Breast epithelium (tissue), 3 donors: Measurements from ENCODE around the gene SH3BP4.

Source experiments
- CTCF ChIP-seq, 3 donors: fragments of 450-650 bp; IDR thresholded peaks; one replicate each; pipeline ENCODE4 v1.5.1; 2016 to 2017; ENCODE audit warnings: antibody characterized with exemption in 3 of 3, mild to moderate bottlenecking in 3 of 3, moderate library complexity in 3 of 3
- POLR2A ChIP-seq: fragments of 450-650 bp; IDR thresholded peaks from one replicate; pipeline ENCODE4 v1.6.1; 2016; ENCODE audit warnings: antibody characterized with exemption, mild to moderate bottlenecking, moderate library complexity
- POLR2AphosphoS5 ChIP-seq, 3 donors: sonication (generic); formaldehyde crosslinking; IDR thresholded peaks; one replicate each; pipeline ENCODE4 v1.6.1; 2017; ENCODE audit warnings: antibody characterized with exemption in 3 of 3

- no peak for TF ChIP-seq CTCF (IDR thresholded peaks at IDR 0.05)
- TF ChIP-seq POLR2A = no peak
- TF ChIP-seq POLR2AphosphoS5 (IDR thresholded peaks at IDR 0.05) = no peak
These were observed 101.8 kb downstream of the SH3BP4 start for GRCh38 chr2:235053651-235054050.
